NCI-H69 (cell line): ENCODE data around the gene LAMP1.
"Not testable (repeated sequence)": the region's sequence is repeated elsewhere in the genome, so short reads cannot be mapped to it uniquely, and the experiment has no call there.

Experiments
- DNase-seq: peaks from one replicate; lab custom pipeline; 2025; lab: John Stamatoyannopoulos, UW

Gene LAMP1

DNA sequence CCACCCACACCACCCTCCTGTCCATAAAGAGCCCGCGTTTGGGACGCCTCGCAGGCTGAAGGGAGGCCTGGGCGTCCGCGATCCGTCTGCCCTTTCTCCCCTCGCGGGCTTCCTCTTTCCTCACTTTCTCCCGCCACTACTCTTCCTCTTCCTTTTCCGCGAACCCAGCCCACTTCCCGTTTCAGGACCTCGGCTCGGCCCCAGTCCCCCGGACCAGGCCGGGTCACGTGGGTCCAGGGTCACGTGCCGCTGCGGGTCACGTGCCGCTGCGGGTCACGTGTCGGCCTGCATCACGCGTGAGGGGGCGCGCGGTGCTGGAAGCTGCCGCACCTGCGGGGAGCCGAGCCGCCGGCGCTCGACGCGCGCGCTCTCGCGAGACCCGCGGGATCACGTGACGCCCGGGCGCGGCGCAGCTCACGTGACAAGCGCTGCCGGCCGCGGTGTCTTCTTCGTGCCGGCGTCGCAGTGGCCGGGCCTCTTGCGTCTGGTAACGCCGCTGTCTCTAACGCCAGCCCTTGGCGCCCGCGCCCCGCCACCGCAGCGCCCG lies at the start of gene LAMP1:
Gene LAMP1, plus strand, starts transcription at position 417 of the 547 bp plus-strand sequence. CDS start 196 bp downstream, outside the sequence.
- peak; percentile 100 for DNase-seq

GRCh38 chr13:113252516-113253095 lies 44.4 kb upstream of the LAMP1 start:
- DNase-seq: no peak

- DNase-seq: not testable (repeated sequence)
Measured at GRCh38 chr13:113257908-113258307, 39.1 kb upstream of the LAMP1 start.

- no peak for DNase-seq
Measured at GRCh38 chr13:113258321-113259054, 38.6 kb upstream of the LAMP1 start.

DNA sequence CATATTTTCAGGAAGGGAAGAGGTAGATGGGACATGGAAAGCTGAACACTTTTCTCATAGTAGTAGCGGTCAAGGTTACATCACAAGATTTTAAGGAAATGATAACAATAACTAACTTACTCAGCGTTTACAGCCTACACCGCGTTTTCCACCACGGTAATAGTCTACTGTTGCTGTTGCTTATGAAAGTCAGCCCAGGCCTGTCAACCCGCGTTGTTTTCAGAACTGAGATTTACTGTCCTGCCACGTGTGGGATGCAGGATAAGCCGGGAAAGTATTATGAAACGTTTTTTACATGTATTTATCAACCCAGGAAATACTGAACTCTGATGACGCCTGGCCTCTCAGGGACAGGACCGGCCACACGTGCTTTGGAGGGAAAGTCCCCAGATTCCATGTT lies 36.0 kb upstream of the LAMP1 start:
- DNase-seq: no peak

DNA sequence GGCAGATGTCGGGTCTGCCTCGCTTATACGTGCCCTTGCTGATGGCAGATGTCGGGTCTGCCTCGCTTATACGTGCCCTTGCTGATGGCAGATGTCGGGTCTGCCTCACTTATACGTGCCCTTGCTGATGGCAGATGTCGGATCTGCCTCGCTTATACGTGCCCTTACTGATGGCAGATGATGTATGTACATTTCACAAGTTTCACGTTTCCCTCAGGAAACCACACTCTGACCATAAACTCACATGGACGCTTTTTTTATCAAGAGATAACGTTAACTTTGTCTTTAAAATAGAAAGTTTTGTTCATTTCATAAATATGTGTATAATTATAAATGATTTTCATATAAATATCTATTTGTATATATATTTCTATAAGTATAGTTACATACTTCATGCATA lies 34.0 kb upstream of the LAMP1 start:
- DNase-seq: not testable (repeated sequence)

- DNase-seq: no peak
Measured at GRCh38 chr13:113267642-113268405, 29.2 kb upstream of the LAMP1 start.

- no peak for DNase-seq
Measured at GRCh38 chr13:113272031-113272430, 25.0 kb upstream of the LAMP1 start.

- no peak for DNase-seq
Measured at GRCh38 chr13:113272701-113273181, 24.3 kb upstream of the LAMP1 start.

GRCh38 chr13:113273321-113273720 lies 23.7 kb upstream of the LAMP1 start:
- no peak for DNase-seq

- no peak for DNase-seq
Measured at GRCh38 chr13:113273851-113274590, 23.0 kb upstream of the LAMP1 start.

- no peak for DNase-seq
Measured at GRCh38 chr13:113274721-113275120, 22.3 kb upstream of the LAMP1 start.

GRCh38 chr13:113275387-113275786 lies 21.7 kb upstream of the LAMP1 start:
- peak; percentile 78 for DNase-seq

DNA sequence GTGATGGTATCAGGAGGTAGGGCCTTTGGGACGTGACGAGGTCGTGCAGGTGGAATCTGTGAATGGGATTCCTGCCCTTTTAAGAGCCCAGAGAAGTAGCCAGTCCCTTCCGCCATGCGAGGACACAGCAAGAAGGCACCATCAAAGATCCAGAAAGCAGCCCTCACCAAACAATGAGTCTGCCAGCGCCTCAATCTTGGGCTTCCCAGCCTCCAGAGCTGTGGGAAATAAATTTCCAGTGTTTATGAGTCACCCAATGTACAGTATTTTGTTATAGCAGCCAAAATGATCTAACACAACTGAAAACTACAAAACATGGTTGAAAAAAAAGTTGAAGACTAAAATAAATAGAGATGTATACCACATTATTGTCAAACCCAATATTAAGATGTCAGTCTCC lies 16.9 kb upstream of the LAMP1 start:
- DNase-seq: no peak

- DNase-seq: no peak
Measured at GRCh38 chr13:113283904-113284303, 13.1 kb upstream of the LAMP1 start.

GRCh38 chr13:113288880-113289279 lies 8.2 kb upstream of the LAMP1 start:
- no peak for DNase-seq

- DNase-seq: no peak
Measured at GRCh38 chr13:113291129-113291528, 5.9 kb upstream of the LAMP1 start.

DNA sequence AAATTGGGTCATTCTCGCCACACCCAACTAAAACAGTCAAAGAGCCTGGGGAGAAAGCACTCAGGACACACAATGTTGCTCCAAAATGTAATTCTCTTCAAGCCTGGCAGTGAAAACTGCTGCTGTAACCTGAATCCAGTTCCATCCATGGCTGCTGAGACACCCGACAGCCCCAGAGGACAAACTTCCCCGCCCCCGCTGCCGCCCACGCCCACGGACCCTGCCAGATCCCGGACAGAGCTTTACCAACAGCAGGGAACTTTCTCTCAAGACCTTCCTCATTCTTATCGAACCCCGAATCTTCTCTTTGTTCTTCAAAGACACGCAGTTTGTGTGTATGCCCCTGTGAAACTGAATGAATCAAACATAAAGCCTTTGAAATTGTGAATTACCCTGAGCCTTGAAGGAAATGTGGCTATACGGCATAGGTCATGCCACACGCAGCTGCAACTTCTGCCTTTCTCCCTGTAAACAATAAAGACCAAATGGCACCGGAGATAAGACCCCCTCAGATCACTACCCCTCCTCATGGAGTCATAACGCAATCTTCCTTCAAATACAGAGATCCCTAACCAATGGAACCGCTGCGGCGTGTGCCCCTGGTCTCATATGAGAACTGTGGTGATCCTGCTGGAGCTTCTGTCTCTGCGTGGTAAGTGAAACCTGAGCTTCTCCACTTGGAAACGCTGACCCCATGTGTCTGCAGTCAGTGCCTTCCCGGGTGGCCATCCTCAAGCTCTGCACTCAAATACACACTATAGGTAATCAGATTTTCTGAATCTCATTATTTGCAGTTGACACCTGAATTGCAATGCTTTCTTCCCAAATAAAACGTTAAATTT lies 4.8 kb upstream of the LAMP1 start:
- peak; percentile 45 for DNase-seq

- no peak for DNase-seq
Measured at GRCh38 chr13:113293686-113294085, 3.4 kb upstream of the LAMP1 start.

DNA sequence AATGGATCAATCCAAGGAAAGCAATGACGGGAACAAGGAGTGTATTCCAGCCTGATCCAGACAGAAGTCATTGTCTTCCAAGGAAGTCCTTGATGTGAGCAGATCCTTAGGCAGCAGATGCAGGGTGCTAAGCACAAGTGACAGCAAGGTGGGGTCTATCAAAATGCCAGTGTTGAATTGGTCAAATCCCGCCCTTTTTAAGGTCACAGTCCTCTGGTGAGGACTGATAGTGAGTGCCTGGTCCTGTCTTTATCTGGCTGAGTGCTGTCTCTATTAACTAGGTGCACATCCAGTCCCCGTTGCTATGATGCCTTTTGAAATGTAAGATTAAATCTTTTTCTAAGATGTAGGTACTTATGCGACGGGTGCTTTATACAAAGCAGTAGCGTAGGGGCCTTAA lies 1.3 kb upstream of the LAMP1 start:
- DNase-seq: no peak
